HG03139 (cell line): ENCODE measurements around the gene SLC22A1.
"Not testable (repeated sequence)": the region's sequence is repeated elsewhere in the genome, so short reads cannot be mapped to it uniquely, and the experiment has no call there.

Source experiments
- ATAC-seq: cut with Tn5 transposase; IDR thresholded peaks from one replicate; pipeline ENCODE4 v1.9.1; 2021; ENCODE audit not compliant: unreplicated experiment

The SLC22A1 gene

GRCh38 chr6:160093061-160093460 lies 28.6 kb upstream of the SLC22A1 start:
- no peak for ATAC-seq

GRCh38 chr6:160093946-160094345 lies 27.7 kb upstream of the SLC22A1 start:
- no peak for ATAC-seq

GRCh38 chr6:160095146-160095845 lies 26.3 kb upstream of the SLC22A1 start:
- no peak for ATAC-seq

GRCh38 chr6:160101277-160102205 lies 20.1 kb upstream of the SLC22A1 start:
- no peak for ATAC-seq

GRCh38 chr6:160102399-160102798 lies 19.2 kb upstream of the SLC22A1 start:
- no peak for ATAC-seq

- no peak for ATAC-seq
Observed at GRCh38 chr6:160102956-160103824, 18.4 kb upstream of the SLC22A1 start.

GRCh38 chr6:160103825-160104100 lies 17.9 kb upstream of the SLC22A1 start:
- no peak for ATAC-seq

GRCh38 chr6:160104821-160105517 lies 16.6 kb upstream of the SLC22A1 start:
- ATAC-seq: no peak

GRCh38 chr6:160106010-160106409 lies 15.6 kb upstream of the SLC22A1 start:
- no peak for ATAC-seq

GRCh38 chr6:160106701-160107100 lies 14.9 kb upstream of the SLC22A1 start:
- no peak for ATAC-seq

GRCh38 chr6:160108077-160108476 lies 13.5 kb upstream of the SLC22A1 start:
- no peak for ATAC-seq

GRCh38 chr6:160110586-160111123 lies 11.0 kb upstream of the SLC22A1 start:
- no peak for ATAC-seq

GRCh38 chr6:160111806-160112205 lies 9.8 kb upstream of the SLC22A1 start:
- no peak for ATAC-seq

- no peak for ATAC-seq
Observed at GRCh38 chr6:160112628-160113299, 8.9 kb upstream of the SLC22A1 start.

- not testable (repeated sequence) for ATAC-seq
Observed at GRCh38 chr6:160114536-160114935, 7.1 kb upstream of the SLC22A1 start.

GRCh38 chr6:160115421-160115820 lies 6.2 kb upstream of the SLC22A1 start:
- ATAC-seq: no peak

- ATAC-seq: no peak
Observed at GRCh38 chr6:160116411-160116810, 5.2 kb upstream of the SLC22A1 start.

- ATAC-seq: no peak
Observed at GRCh38 chr6:160117137-160117536, 4.5 kb upstream of the SLC22A1 start.

GRCh38 chr6:160118620-160119229 lies 2.9 kb upstream of the SLC22A1 start:
- no peak for ATAC-seq

GRCh38 chr6:160120087-160120486 lies 1.5 kb upstream of the SLC22A1 start:
- no peak for ATAC-seq
